Measurements from ENCODE around the gene MIDN.
A peak's percentile ranks its signal among the peaks of the same experiment; 100 is the strongest.

DNA sequence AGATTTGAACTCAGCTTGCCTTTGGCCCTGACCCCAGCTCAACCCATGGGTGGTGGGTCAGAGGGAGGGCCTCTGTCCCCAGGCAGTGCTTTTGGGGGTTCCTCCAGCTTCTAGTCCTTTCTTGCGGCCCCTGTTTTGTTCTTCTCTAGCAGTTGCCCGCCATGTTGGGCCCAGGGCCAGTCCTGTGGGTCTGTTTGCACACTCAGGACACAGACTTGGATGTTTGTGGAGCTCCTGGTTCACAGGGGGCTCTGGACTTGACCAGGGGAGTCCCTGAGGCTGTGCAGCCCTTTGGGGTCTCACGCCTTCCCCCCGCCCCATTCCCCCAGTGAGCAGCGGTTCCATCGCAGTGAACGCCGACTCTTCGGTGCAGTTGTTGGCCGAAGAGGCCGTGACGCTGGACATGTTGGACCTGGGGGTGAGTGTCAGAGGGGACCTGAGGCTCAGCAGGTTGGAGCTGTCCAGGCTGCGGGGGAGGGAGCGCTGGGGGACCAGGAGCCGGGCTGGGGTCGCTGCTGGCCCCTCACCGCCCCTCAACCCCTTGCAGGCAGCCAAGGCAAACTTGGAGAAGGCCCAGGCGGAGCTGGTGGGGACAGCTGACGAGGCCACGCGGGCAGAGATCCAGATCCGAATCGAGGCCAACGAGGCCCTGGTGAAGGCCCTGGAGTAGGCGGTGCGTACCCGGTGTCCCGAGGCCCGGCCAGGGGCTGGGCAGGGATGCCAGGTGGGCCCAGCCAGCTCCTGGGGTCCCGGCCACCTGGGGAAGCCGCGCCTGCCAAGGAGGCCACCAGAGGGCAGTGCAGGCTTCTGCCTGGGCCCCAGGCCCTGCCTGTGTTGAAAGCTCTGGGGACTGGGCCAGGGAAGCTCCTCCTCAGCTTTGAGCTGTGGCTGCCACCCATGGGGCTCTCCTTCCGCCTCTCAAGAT is 4.4 kb upstream of the MIDN start:
- TF ChIP-seq POLR2A (IDR thresholded peaks at IDR 0.05), result no peak
- peak; percentile 98 to 100 (median 99) for TF ChIP-seq CTCF (IDR thresholded peaks at IDR 0.05 in 4 of 5, conservative IDR thresholded peaks at IDR 0.05 in 1 of 5)
